ENCODE results near the gene ADH7.
A peak's percentile ranks its signal among the peaks of the same experiment; 100 is the strongest.

The ADH7 gene

GRCh38 chr4:99435154-99435553 lies at the start of gene ADH7:
TSS of gene ADH7 (minus strand) at chr4:99435342. CDS start at chr4:99435233, 109 bp downstream.
- DNase-seq (ENCODE audit: low read depth in 2 of 2), result no peak

GRCh38 chr4:99483636-99484035 lies 48.5 kb upstream of the ADH7 start:
- DNase-seq (ENCODE audit: low read depth in 2 of 2), result no peak

- no peak for DNase-seq (ENCODE audit: low read depth in 2 of 2)
These were observed 38.0 kb upstream of the ADH7 start for GRCh38 chr4:99473131-99473530.

- DNase-seq (ENCODE audit: low read depth in 2 of 2), result no peak
These were observed 36.8 kb upstream of the ADH7 start for GRCh38 chr4:99471896-99472295.

- no peak for DNase-seq (ENCODE audit: low read depth in 2 of 2)
These were observed 36.2 kb upstream of the ADH7 start for GRCh38 chr4:99471349-99471748.

GRCh38 chr4:99468889-99469288 lies 33.7 kb upstream of the ADH7 start:
- no peak for DNase-seq (ENCODE audit: low read depth in 2 of 2)

- no peak for DNase-seq (ENCODE audit: low read depth in 2 of 2)
These were observed 32.7 kb upstream of the ADH7 start for GRCh38 chr4:99467887-99468286.

- no peak for DNase-seq (ENCODE audit: low read depth in 2 of 2)
These were observed 28.4 kb upstream of the ADH7 start for GRCh38 chr4:99463566-99463965.

GRCh38 chr4:99462875-99463464 lies 27.8 kb upstream of the ADH7 start:
- DNase-seq (ENCODE audit: low read depth in 2 of 2), result peak; percentile 10 to 30

- DNase-seq (ENCODE audit: low read depth in 2 of 2), result no peak
These were observed 26.7 kb upstream of the ADH7 start for GRCh38 chr4:99461623-99462401.

- no peak for DNase-seq (ENCODE audit: low read depth in 2 of 2)
These were observed 24.5 kb upstream of the ADH7 start for GRCh38 chr4:99459546-99460042.

- DNase-seq (ENCODE audit: low read depth in 2 of 2), result no peak
These were observed 23.8 kb upstream of the ADH7 start for GRCh38 chr4:99458911-99459447.

- no peak for DNase-seq (ENCODE audit: low read depth in 2 of 2)
These were observed 22.5 kb upstream of the ADH7 start for GRCh38 chr4:99457676-99458075.

- no peak for DNase-seq (ENCODE audit: low read depth in 2 of 2)
These were observed 22.1 kb upstream of the ADH7 start for GRCh38 chr4:99457270-99457669.

GRCh38 chr4:99447513-99447912 lies 12.4 kb upstream of the ADH7 start:
- no peak for DNase-seq (ENCODE audit: low read depth in 2 of 2)

GRCh38 chr4:99447079-99447478 lies 11.9 kb upstream of the ADH7 start:
- peak in 1 of 2 donors; percentile 0 for DNase-seq (ENCODE audit: low read depth in 2 of 2)

GRCh38 chr4:99438405-99438780 lies 3.3 kb upstream of the ADH7 start:
- no peak for DNase-seq (ENCODE audit: low read depth in 2 of 2)

GRCh38 chr4:99437723-99438404 lies 2.7 kb upstream of the ADH7 start:
- no peak for DNase-seq (ENCODE audit: low read depth in 2 of 2)

GRCh38 chr4:99436976-99437722 lies 2.0 kb upstream of the ADH7 start:
- no peak for DNase-seq (ENCODE audit: low read depth in 2 of 2)

GRCh38 chr4:99436462-99436861 lies 1.3 kb upstream of the ADH7 start:
- DNase-seq (ENCODE audit: low read depth in 2 of 2), result no peak

- no peak for DNase-seq (ENCODE audit: low read depth in 2 of 2)
These were observed 5.0 kb downstream of the ADH7 start for GRCh38 chr4:99430106-99430505.

GRCh38 chr4:99417125-99417524 lies 18.0 kb downstream of the ADH7 start:
- no peak for DNase-seq (ENCODE audit: low read depth in 2 of 2)

Measured in stimulated activated CD4-positive, alpha-beta T cell treated with anti-CD3 and anti-CD28 coated beads, Interleukin-4, amount 100 ng/mL, for 48 hours (primary cell).